HFFc6 (cell line): ENCODE measurements around the gene RASA4B. TPM values are rescaled to one million over a fixed set of nuclear protein-coding genes. Genes with fewer than 3 reads are reported as not detected.
"Not testable (repeated sequence)": the region's sequence is repeated elsewhere in the genome, so short reads cannot be mapped to it uniquely, and the experiment has no call there.

ENCODE experiments used
- DNase-seq: peaks from one replicate; pipeline ENCODE4 v3.0.0-alpha.2; 2018
- H3K27ac Mint-ChIP-seq: 2 replicates; pipeline ENCODE4 v1.8.0; 2020; ENCODE audit warnings: mild to moderate bottlenecking, mixed read lengths
- H3K27me3 Mint-ChIP-seq: 2 replicates; pipeline ENCODE4 v1.8.0; 2021; ENCODE audit warnings: mild to moderate bottlenecking, moderate library complexity, mixed read lengths; ENCODE audit not compliant: insufficient read depth
- H3K36me3 Mint-ChIP-seq: 2 replicates; pipeline ENCODE4 v1.8.0; 2021; ENCODE audit warnings: low read depth, mixed read lengths
- H3K4me1 Mint-ChIP-seq: 2 replicates; pipeline ENCODE4 v1.8.0; 2020; ENCODE audit warnings: low read depth, mixed read lengths
- H3K4me3 Mint-ChIP-seq: 2 replicates; pipeline ENCODE4 v1.8.0; 2020; ENCODE audit warnings: mild to moderate bottlenecking, moderate library complexity, mixed read lengths
- H3K9me3 Mint-ChIP-seq: 2 replicates; pipeline ENCODE4 v1.8.0; 2020; ENCODE audit warnings: mild to moderate bottlenecking, mixed read lengths
- total RNA-seq, 6 experiments: library from RNA; stranded (reverse); fragmentation: NEBNext Ultra II Directional; extraction: Animal tissue kit (Norgen Biotek cat#: 25700); gene quantifications; 2 replicates in 1 of 6; 3 replicates in 5 of 6; pipeline ENCODE4 v1.2.3, GENCODE V29; 2021
- TF ChIP-seq, protein P1 (sequence below): fragments of 200-600 bp; sonication (generic); IDR thresholded peaks from 2 replicates; pipeline ENCODE4 v1.5.0; 2021; ENCODE audit warnings: antibody characterized with exemption, mild to moderate bottlenecking

The RASA4B gene
- total RNA-seq, 6 experiments from 2014 or later = 16.4 to 26.2 (median 20.2) TPM

DNA sequence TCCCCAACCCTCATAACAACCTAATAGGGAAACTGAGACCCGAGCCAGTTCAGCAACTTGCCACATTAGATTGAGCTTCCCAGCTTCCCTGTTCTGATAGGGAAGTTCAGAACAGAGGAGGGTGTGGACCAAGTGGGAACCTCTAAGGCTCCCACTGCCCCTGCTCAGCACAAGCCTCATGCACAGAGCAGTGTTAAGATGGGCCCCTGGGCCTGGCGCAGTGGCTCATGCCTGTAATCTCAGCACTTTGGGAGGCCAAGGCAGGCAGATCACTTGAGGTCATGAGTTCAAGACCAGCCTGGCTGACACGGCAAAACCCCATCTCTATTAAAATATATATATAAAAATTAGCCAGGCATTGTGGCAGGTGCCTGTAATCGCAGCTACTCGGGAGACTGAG lies 20.3 kb downstream of the RASA4B start:
- H3K27me3 Mint-ChIP-seq = not testable (repeated sequence)

DNA sequence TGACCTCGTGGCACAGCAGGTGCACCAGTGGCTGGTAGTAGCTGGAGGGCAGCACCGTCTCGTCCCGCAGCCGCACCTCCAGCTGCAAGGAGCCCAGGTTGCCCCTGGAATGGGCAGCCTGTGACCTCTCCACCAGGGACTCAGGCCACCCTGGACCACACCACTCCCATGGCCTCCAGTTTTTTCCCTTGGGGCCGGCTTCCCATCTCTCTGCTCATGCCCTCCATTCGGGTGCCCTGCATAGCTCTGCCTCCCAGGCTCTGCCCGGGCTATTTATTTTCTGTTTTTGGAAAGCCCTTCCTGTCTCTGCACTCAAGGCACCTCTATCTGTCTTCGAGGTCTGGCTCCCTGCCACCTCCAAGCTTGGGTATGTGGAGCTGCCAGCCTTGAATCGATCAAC lies 20.7 kb downstream of the RASA4B start:
- not testable (repeated sequence) for H3K9me3 Mint-ChIP-seq, DNase-seq, H3K4me3 Mint-ChIP-seq, H3K27me3 Mint-ChIP-seq, H3K4me1 Mint-ChIP-seq, H3K36me3 Mint-ChIP-seq, H3K27ac Mint-ChIP-seq

More for the DNA sequence above, 20.3 kb downstream of the RASA4B start:
- not testable (repeated sequence) for H3K36me3 Mint-ChIP-seq, DNase-seq, H3K27ac Mint-ChIP-seq, H3K4me1 Mint-ChIP-seq, H3K4me3 Mint-ChIP-seq, H3K9me3 Mint-ChIP-seq

DNA sequence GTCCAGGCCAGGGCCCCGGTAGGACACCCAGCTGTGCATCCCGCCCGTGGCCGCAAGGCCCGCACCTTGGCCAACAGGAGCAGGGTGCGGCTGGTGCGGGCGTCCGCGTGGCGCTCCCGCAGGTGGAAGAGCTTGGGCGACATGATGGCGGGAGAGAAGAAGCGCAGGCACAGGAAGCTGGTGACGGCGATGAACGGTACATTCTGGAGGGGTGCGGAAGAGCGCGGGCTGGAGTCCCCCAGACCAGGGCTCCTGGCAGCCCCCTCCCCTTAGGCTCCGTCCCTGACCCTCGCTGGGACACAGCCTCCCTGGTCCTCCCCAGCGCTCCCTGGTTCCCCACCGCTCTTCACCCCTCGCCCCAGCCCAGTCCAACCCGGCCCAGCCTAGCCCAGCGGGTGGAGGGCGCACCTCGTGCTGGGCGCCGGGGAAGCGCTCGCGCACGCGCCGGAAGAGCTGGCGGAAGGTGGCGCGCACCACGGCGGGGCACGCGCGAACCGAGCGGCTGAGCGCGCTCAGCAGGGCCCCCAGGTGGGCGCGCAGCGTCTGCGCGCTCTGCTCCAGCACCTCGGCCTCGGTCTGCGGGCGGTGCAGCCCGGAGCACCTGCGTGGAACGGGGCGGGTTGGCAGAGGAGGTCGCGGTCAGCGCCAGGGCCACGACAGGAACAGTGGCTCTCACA lies 23.0 kb downstream of the RASA4B start:
- not testable (repeated sequence) for H3K4me3 Mint-ChIP-seq, H3K27me3 Mint-ChIP-seq, H3K36me3 Mint-ChIP-seq, H3K27ac Mint-ChIP-seq, H3K9me3 Mint-ChIP-seq, H3K4me1 Mint-ChIP-seq, DNase-seq

DNA sequence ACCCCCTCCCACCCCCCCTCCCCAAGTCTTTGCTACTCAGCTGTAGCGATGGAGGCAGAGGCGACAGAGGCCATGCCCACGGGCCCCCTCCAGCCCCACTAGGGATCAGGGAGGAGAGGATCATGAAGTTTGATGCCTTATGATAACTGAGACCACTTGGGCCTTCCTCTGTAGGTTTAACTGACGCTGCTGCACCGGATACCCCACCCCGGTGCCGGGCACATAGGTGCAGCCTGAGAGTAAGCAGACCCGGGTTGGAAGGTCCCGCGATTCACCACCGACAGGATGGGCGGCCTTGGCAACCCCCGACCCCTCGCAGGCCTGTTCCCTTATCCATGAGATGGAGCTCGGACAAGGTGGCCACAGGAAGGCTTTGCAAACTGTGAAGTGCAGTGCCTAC lies 23.6 kb downstream of the RASA4B start:
- H3K36me3 Mint-ChIP-seq, H3K9me3 Mint-ChIP-seq, H3K4me1 Mint-ChIP-seq, H3K27me3 Mint-ChIP-seq, H3K4me3 Mint-ChIP-seq, H3K27ac Mint-ChIP-seq, DNase-seq: not testable (repeated sequence)

DNA sequence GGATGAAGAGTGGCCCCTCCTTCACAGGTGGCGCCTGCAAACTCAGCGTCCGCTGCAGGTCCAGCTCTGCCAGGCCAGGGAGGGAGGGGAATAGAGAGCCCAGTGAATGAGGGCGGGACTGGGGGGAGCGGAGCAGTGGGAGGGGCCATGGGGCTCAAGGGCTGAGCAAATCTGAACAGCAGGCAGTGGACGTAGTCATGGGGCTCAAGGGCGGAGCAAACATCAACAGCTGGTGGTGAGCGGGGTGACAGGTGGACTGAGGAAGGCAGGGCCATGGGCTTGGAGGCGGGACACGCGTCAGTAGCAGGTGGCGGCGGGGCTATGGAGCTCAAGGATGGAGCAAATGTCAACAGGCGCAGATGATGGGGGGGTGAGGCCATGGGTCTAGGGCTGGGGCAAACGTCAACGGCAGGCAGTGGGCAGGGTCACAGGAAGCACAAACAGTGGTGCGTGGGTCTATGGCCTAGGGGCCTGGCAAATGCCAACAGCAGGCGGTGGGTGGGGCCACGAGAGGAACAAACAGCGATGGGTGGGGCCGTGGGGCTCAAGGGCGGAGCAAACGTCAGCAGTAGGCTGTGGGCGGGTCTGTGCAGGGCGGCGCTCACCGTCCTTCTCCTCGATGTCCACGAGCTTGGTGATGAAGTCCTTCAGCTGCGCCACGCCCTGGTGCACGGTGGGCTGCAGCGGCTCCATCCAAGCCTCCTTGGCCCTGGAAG lies 24.2 kb downstream of the RASA4B start:
- H3K36me3 Mint-ChIP-seq, H3K4me1 Mint-ChIP-seq, H3K27ac Mint-ChIP-seq, H3K4me3 Mint-ChIP-seq, H3K9me3 Mint-ChIP-seq, DNase-seq, H3K27me3 Mint-ChIP-seq: not testable (repeated sequence)

DNA sequence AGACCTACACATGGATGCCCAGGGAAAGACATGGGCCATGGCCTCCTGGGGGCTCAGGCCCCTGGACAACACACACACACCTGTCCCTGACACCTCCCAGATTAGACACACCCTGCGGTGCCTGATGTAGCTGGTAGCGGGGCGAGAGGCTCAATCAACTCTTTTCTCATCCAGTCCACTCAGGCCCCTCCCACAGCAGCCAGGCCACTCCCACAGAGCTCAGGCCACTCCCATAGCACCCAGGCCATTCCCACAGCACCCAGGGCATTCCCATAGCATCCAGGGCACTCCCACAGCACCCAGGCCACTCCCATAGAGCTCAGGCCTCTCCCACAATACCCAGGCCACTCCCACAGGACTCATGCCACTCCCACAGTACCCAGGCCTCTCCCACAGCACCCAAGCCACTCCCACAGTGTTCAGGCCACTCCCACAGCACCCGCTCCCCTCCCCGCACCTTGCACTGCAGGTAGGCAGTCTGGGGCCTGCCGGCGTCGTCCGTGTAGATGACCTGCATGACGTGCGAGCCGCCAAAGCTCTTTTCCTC lies 27.0 kb downstream of the RASA4B start:
- not testable (repeated sequence) for H3K9me3 Mint-ChIP-seq, H3K4me1 Mint-ChIP-seq, H3K4me3 Mint-ChIP-seq, H3K27ac Mint-ChIP-seq, H3K36me3 Mint-ChIP-seq, H3K27me3 Mint-ChIP-seq
- DNase-seq = peak; percentile 43

DNA sequence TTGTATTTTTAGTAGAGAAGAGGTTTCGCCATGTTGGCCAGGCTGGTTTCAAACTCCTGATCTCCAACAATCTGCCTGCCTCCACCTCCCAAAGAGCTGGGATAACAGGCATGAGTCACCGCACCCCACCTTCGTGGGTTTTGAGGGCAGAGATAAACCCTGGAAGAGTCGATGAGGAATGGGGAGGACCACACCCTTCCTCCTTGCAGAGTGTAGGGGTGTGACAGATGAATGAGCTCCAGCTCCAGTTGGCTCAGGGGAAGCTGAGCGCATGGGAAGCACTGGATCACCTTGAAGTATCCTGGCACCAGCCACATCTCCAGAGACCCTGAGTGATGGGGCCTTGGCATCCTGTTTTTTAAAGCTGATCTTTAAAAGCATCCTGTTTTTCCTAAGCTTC lies 33.3 kb downstream of the RASA4B start:
- DNase-seq = not testable (repeated sequence)

DNA sequence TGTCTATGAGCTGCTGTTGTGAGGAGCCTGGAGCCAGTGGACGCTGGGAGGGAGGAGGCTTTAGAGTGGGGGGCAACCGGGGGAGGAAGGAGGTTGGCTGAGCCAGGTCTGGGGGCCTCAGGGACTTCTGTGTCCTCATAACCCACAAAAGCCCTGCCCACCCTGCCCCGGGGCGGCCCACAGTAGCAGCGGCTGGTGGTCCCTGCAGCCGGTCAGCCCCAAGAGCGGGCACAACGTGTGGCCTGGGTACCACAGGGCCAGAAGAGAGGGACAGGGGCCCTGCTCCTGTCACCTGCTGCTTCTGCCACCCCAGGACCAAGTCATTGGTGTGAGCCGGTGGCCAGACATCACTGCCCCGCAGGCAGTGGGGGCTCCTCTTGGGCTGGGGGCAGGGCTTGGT lies 35.6 kb downstream of the RASA4B start:
- not testable (repeated sequence) for H3K27me3 Mint-ChIP-seq, H3K36me3 Mint-ChIP-seq, H3K27ac Mint-ChIP-seq, H3K4me3 Mint-ChIP-seq, DNase-seq, H3K4me1 Mint-ChIP-seq, H3K9me3 Mint-ChIP-seq

More for the DNA sequence above, 33.3 kb downstream of the RASA4B start:
- not testable (repeated sequence) for H3K4me1 Mint-ChIP-seq, H3K36me3 Mint-ChIP-seq, H3K4me3 Mint-ChIP-seq, H3K27me3 Mint-ChIP-seq, H3K27ac Mint-ChIP-seq, H3K9me3 Mint-ChIP-seq

DNA sequence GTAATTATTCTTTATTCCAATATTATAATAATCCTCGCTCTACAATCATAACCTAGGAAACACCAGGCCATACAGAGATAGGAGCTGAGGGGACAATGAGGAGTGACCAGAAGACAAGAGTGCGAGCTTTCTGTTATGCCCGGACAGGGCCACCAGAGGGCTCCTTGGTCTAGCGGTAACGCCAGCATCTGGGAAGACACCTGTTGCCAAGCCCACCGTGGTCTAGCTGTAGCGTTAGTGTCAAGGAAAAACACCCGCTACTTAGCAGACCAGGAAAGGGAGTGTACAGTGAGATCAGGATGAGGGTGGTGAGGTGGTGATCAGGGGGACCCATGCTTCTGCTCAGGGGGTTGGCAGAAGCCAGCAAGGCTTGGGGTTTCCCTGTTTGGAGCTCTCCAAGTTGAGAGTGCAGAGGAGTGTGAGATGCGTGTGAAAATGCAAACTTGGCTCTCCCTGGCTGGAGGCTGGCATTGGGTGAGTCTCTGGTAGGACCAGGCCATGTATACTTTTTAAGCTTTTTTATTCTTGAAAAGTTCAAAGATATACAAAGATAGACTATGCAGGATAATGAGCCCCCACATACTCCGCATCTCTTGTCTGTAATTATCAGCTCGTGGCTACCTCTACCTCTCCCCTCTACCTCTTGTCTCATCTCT lies 37.5 kb downstream of the RASA4B start:
- not testable (repeated sequence) for H3K4me3 Mint-ChIP-seq
- TF ChIP-seq, protein P1, sequence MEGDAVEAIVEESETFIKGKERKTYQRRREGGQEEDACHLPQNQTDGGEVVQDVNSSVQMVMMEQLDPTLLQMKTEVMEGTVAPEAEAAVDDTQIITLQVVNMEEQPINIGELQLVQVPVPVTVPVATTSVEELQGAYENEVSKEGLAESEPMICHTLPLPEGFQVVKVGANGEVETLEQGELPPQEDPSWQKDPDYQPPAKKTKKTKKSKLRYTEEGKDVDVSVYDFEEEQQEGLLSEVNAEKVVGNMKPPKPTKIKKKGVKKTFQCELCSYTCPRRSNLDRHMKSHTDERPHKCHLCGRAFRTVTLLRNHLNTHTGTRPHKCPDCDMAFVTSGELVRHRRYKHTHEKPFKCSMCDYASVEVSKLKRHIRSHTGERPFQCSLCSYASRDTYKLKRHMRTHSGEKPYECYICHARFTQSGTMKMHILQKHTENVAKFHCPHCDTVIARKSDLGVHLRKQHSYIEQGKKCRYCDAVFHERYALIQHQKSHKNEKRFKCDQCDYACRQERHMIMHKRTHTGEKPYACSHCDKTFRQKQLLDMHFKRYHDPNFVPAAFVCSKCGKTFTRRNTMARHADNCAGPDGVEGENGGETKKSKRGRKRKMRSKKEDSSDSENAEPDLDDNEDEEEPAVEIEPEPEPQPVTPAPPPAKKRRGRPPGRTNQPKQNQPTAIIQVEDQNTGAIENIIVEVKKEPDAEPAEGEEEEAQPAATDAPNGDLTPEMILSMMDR = peak; percentile 69

DNA sequence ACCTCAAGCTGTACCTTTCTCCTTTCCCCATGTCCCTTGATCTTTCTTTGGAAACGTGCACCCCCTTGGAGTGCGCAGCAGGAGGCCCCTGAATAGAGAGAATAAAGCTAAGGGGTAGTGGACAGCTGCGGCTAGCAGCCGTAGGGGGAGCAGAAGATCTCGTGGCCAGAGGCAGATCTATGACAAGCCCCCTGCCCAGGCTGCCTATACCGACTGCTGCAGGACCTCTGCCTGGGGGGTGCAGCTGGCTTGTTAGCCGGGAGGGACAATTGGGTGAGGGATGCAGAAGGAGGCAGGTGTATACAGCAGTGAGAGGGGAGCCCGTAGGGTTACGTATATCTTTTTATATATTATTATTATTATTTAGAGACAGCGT lies 38.4 kb downstream of the RASA4B start:
- not testable (repeated sequence) for DNase-seq, H3K36me3 Mint-ChIP-seq, H3K27me3 Mint-ChIP-seq, H3K4me1 Mint-ChIP-seq, H3K4me3 Mint-ChIP-seq, H3K9me3 Mint-ChIP-seq, H3K27ac Mint-ChIP-seq

More for the DNA sequence above, 37.5 kb downstream of the RASA4B start:
- H3K4me1 Mint-ChIP-seq, H3K9me3 Mint-ChIP-seq, H3K27me3 Mint-ChIP-seq, H3K27ac Mint-ChIP-seq, H3K36me3 Mint-ChIP-seq: not testable (repeated sequence)
- DNase-seq = peak; percentile 52
